Astrocyte of the spinal cord (primary cell): ENCODE results near the gene CFAP57.

ENCODE experiments used
- DNase-seq: peaks from one replicate; pipeline ENCODE4 v3.0.0; 2011; ENCODE audit warnings: low read depth, low spot score
- H3K4me3 ChIP-seq: 2 replicates; pipeline ENCODE4 v1.5.1; 2011; ENCODE audit warnings: low read depth, mild to moderate bottlenecking, low read length, moderate library complexity
- in situ Hi-C: cut with HindIII; loops from 2 replicates; pipeline ENCODE4 v1.10.0; 2017; ENCODE audit warnings: low sequenced_read_pairs
- TF ChIP-seq, protein P1 (sequence below): IDR thresholded peaks from 2 replicates; pipeline ENCODE4 v1.5.1; 2012; ENCODE audit warnings: low read depth, mild to moderate bottlenecking, low read length, inconsistent platforms

Gene CFAP57

DNA sequence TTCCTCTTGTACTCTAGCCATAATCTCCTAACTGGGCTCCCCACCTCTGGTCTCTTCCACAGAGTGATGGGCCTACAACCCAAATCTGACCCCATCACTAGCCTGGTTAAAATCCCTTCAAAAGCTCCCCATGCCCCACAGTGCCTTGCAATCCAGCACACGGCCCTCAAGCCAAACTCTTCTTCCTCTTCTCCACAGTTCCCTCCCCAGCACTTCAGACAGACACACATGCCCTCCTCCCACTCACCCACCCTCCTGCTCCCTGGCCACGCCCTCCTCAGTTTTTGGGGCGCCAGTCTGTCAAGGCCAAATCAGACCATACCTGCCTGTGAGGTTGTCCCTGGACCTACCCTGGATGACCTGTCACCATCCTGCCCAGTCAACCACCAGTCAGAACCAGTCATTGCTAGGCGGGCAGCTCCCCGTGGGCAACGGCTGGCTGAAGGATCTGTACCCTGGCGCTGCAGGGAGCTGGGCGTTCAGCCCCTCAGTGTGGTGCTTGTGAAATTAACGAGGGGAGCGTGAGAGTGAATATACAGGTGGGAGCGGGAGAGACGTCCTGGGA lies 112.5 kb downstream of the CFAP57 start:
- TF ChIP-seq, protein P1, sequence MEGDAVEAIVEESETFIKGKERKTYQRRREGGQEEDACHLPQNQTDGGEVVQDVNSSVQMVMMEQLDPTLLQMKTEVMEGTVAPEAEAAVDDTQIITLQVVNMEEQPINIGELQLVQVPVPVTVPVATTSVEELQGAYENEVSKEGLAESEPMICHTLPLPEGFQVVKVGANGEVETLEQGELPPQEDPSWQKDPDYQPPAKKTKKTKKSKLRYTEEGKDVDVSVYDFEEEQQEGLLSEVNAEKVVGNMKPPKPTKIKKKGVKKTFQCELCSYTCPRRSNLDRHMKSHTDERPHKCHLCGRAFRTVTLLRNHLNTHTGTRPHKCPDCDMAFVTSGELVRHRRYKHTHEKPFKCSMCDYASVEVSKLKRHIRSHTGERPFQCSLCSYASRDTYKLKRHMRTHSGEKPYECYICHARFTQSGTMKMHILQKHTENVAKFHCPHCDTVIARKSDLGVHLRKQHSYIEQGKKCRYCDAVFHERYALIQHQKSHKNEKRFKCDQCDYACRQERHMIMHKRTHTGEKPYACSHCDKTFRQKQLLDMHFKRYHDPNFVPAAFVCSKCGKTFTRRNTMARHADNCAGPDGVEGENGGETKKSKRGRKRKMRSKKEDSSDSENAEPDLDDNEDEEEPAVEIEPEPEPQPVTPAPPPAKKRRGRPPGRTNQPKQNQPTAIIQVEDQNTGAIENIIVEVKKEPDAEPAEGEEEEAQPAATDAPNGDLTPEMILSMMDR: no peak
- DNase-seq: no peak
- in situ Hi-C loops: no loop called here
- H3K4me3 ChIP-seq: no peak overlapping the region

DNA sequence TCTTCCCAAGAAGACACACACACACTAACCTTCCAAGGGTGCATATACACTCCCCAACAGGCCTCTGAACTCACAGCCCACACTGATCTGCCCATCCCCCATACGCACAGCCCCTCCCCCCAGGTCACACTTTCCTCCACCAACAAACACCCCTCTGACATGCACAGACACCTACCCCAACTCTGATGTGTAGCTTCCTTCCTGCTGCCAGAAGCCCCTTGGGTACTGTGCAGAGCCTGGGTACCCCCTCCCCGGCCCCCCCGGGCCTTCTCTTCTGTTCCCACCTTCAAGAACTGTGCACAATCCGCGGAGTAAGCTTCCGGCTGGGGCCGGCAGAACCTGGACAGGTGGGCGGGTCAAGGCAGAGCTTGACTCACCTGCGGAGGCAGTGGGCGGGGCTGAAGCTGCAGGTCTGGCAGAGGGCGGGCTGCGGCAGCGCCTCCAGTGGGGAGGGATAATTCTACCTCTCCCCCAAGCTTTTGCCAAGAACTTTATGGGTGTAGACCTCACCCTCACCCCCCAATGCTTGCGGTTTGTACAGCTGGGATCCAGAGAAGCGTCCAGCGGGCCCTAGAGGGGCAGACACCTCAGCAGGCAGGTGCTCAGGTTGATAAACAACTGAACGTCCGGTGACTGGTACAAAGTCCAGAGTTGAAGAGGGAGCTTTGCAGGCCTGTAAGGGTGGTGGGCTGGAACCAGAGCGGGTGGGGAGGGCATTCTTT lies 113.3 kb downstream of the CFAP57 start, which contains the start of gene C1orf210:
TSS of gene C1orf210 (minus strand) at position 313 of the 722 bp plus-strand sequence. CDS start 2,311 bp downstream, outside the sequence.
- TF ChIP-seq, protein P1: no peak

DNA sequence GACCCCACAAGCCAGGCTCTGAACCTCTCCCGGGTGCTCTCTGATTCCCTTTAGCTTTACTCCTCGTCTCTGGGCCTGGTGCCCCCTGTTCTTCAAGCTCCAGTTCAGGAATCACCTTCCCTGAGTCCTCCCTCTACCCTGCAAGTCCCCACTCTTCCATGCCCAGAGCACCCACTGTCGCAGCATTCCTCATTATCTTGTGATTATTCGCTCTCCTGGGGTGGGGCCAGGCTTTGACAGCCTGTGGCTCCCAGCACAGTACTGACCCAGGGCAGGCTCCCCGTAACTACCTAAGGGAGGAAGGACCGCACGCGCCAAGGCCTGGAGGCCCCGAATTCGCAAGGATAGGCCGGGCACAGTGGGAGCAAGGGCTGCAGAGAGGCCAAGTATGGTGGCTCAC lies 114.0 kb downstream of the CFAP57 start:
- no peak overlapping the region for H3K4me3 ChIP-seq
- in situ Hi-C loops: no loop called here
- TF ChIP-seq, protein P1: no peak
- no peak for DNase-seq

More for the DNA sequence above, 113.3 kb downstream of the CFAP57 start, which contains the start of gene C1orf210:
- H3K4me3 ChIP-seq: no peak within 1 kb of the TSS
- DNase-seq: no peak
- in situ Hi-C loops: no loop called here

DNA sequence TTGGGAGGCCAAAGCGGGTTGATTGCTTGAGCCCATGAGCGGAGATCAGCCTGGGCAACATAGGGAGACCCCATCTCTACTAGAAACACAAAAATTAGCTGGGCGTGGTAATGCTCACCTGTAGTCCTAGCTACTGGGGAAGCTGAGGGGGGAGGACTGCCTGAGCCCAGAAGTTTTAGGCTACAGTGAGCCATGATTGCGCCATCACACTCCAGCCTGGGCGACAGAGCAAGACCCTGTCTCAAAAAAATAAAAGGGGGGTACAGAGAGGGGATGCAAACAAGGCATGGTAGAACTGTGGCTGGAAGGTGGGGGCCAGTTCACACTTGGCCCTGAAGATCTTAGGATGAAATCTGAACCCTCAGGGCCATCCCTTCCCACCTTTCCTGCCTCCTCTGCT lies 114.4 kb downstream of the CFAP57 start:
- in situ Hi-C loops: no loop called here
- no peak for DNase-seq
- TF ChIP-seq, protein P1: no peak
- H3K4me3 ChIP-seq: no peak overlapping the region

DNA sequence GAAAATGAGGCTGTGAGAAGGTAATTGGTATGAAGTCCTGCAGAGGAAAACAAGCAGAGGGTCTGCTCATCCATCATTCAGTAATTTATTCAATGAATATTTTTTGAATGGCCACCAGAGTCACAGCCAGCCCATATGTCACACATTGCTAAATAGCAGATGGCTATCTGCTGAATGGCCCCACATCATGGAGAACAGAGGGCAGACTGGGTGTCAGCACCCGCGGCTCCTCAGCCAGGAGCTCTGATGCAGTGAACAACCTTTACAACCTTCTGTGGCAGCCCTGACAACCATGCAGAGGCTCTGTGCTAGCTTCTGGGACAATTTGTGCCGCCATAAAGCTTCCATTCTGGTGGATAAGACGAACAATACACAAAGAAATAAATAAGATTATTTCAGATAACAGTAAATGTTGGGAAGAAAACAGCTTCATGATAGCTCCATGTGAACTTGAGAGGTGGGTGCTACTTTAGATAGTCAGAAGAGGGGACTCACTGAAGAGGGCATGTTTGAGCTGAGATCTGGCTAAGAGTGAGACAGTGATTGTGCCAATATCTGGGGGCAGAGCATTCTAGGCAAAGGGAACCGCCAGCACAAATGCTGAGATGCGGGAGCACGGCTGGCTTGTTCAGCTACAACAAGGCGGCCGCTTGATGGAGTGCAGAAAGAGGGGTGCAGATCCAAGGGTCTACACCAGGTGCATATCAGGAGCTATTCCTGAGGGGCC lies 116.1 kb downstream of the CFAP57 start:
- in situ Hi-C loops: no loop called here
- no peak for DNase-seq
- TF ChIP-seq, protein P1: no peak
- H3K4me3 ChIP-seq: no peak overlapping the region

DNA sequence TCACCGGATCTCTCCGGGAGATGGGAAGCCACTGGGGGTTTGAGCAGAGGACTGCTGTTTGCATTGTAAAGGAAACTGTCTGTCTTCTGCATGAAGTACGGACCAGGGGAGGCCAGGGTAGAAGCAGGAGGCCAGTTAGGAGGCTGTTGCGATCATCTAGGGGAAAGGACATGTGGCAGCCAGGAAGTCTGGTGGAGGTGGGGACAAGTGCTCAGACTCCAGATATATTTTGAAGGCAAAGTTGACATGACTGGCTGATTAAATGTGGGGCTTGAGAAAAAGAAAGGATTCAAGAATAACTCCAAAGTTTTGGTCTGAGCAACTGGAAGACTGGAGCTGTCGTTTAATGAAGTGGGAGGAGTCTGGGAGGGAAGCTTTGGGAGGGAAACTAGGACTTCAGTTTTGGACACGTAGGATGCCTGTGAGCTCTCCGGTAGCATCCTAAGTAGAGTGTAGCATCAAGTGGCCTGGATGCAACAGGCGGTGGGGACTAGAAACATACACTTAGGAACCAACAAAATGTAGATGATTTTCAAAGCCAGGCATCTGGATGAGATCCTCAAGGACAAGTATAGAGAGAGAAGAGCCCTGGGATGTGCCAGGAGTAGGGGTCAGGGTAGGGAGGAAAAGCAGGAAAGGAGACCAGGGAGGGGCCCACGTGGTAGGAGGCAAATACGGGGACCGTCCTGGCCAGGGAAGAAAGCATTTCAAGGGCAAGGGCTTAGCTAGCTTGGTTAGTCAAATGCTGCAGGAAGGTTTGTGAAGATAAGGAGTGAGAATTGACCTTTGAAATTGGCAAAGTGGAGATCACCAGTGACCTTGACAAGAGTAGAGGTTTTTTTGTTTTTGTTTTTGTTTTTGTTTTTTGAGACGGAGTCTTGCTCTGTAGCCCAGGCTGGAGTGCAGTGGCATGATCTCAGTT lies 116.9 kb downstream of the CFAP57 start:
- no peak overlapping the region for H3K4me3 ChIP-seq
- in situ Hi-C loops: no loop called here
- TF ChIP-seq, protein P1: no peak
- DNase-seq: no peak
